ENCODE data around the gene MEGF11. TPM values are rescaled to one million over a fixed set of nuclear protein-coding genes. Genes with fewer than 3 reads are reported as not detected.

Gene MEGF11
- total and polyA plus RNA-seq, 8 donors: 0.05 to 0.92 (median 0.14) TPM; not detected in 4

DNA sequence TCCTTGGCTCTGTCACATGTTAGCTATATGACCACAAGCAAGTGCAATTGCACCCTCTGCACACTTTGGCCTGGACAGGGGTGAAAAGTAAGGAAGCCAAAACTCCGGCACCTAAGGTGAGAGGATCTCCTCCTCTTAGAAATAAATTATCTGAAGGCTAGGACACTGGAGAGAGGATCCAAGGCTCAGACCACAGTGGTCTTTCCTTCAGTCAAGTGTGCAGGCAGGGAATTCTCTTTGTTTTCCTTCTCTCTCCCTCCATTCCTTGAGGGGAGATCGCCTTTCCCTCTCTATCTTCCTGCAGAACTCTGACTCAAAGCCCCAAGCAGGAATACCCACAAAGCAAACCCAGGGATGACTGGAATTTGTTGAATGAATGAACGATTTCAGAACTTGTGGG is 3.1 kb upstream of the MEGF11 start:
- H3K27ac ChIP-seq: no peak overlapping the region
- TF ChIP-seq CTCF (IDR thresholded peaks at IDR 0.05) (no peak), EP300 (IDR thresholded peaks at IDR 0.05) (no peak), POLR2A (IDR thresholded peaks at IDR 0.05) (no peak), POLR2AphosphoS5 (IDR thresholded peaks at IDR 0.05) (no peak)
- H3K36me3 ChIP-seq: no peaks in the 10 kb centered on the region
- H3K4me3 ChIP-seq: no peak overlapping the region
- DNase-seq: no peak
- H3K27me3 ChIP-seq: peaks cover 3 to 76% (median 44%) of the 10 kb centered on the region in 3 donors
- WGBS, 5 donors: 74 to 85% (median 82%) methylated on average over 3 of the region's 3 CpGs
- intact Hi-C loops (cut with DNase I; ENCODE audit: low total_unique reads): no loop called here
- no peaks in the 10 kb centered on the region for H3K9me3 ChIP-seq
- H3K4me1 ChIP-seq: peaks cover 25 to 38% (median 35%) of the 10 kb centered on the region in 4 donors

- peaks cover 6 to 92% (median 53%) of the 10 kb centered on the region in 3 donors for H3K27me3 ChIP-seq
- WGBS, 5 donors: 35 to 49% (median 43%) methylated on average over 19 of the region's 19 CpGs
Measured at GRCh38 chr15:66254951-66255676, 1.6 kb upstream of the MEGF11 start.

DNA sequence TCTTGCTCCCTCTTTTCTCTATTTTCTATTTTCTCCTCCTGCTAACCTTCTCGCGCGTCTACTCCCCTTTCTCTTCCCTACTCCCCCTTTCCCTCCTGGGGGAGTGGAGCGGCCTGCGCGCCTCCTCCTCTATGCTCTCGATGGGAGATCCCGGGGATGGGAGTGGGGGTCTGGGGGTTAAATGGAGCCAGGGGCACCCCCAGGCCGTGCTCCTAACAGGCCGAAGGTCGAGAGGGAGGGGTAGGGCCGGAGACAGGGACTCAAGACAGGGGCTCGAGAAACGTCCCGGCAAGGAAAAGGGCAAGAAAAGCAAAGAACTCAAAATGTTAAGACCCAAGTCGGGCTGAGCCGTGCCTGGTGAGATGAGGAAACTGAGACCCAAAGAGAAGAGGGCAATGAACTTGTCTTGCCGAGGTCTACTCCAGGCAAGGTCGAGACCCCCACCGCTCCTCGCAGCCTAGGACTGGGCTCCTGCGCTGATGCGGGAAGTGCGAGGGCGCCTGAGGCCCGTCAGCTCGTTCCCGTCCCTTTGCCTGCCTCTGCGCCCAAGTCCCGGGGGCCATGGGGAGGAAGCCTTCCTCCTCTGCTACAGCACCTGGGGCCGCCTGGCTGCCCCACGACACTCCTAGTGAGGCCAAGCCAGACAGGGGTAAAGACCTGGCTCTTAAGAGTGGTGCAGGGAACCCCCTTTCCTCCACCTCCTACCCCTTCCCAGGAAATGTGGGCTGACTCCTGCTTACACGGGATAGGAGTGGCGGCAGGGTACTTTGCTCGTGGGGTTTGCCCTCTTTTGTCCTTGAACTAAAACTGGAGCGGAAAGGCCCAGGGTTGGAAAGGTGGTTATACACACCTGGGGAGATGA is 770 bp upstream of the MEGF11 start:
- intact Hi-C loops (cut with DNase I; ENCODE audit: low total_unique reads): no loop called here
- H3K4me1 ChIP-seq: peaks cover 26 to 35% (median 32%) of the 10 kb centered on the region in 4 donors
- H3K9me3 ChIP-seq: no peaks in the 10 kb centered on the region
- peaks cover 6 to 88% (median 53%) of the 10 kb centered on the region in 3 donors for H3K27me3 ChIP-seq
- peak overlapping the region; percentile 51 to 79 (median 56) for H3K4me3 ChIP-seq
- WGBS, 5 donors: 14 to 22% (median 15%) methylated on average over 26 to 36 of the region's 36 CpGs
- peak in 1 of 2 donors; percentile 21 for DNase-seq
- TF ChIP-seq EP300 (IDR thresholded peaks at IDR 0.05) (no peak), POLR2AphosphoS5 (IDR thresholded peaks at IDR 0.05) (no peak), POLR2A (IDR thresholded peaks at IDR 0.05) (no peak)
- H3K36me3 ChIP-seq: no peaks in the 10 kb centered on the region
- H3K27ac ChIP-seq: no peak overlapping the region

More at GRCh38 chr15:66254951-66255676, 1.6 kb upstream of the MEGF11 start:
- TF ChIP-seq POLR2A (IDR thresholded peaks at IDR 0.05) (no peak), POLR2AphosphoS5 (IDR thresholded peaks at IDR 0.05) (no peak), CTCF (IDR thresholded peaks at IDR 0.05) (no peak), EP300 (IDR thresholded peaks at IDR 0.05) (no peak)
- no peak overlapping the region for H3K4me3 ChIP-seq
- no peaks in the 10 kb centered on the region for H3K9me3 ChIP-seq
- no peak for DNase-seq
- H3K27ac ChIP-seq: no peak overlapping the region
- intact Hi-C loops (cut with DNase I; ENCODE audit: low total_unique reads): no loop called here
- H3K4me1 ChIP-seq: peaks cover 26 to 35% (median 32%) of the 10 kb centered on the region in 4 donors
- no peaks in the 10 kb centered on the region for H3K36me3 ChIP-seq

- H3K27ac ChIP-seq: no peak overlapping the region
- H3K9me3 ChIP-seq: no peaks in the 10 kb centered on the region
- DNase-seq: peak in 1 of 2 donors; percentile 43
- peaks cover 26 to 35% (median 32%) of the 10 kb centered on the region in 4 donors for H3K4me1 ChIP-seq
- peaks cover 6 to 79% (median 53%) of the 10 kb centered on the region in 3 donors for H3K27me3 ChIP-seq
- intact Hi-C loops (cut with DNase I; ENCODE audit: low total_unique reads): no loop called here
- no peaks in the 10 kb centered on the region for H3K36me3 ChIP-seq
- TF ChIP-seq EP300 (IDR thresholded peaks at IDR 0.05) (no peak), CTCF (IDR thresholded peaks at IDR 0.05) (no peak), POLR2AphosphoS5 (IDR thresholded peaks at IDR 0.05) (no peak), POLR2A (IDR thresholded peaks at IDR 0.05) (no peak)
- H3K4me3 ChIP-seq: peak overlapping the region; percentile 51 to 79 (median 56)
- 0 to 1% (median 1%) methylated on average over 17 to 64 of the region's 64 CpGs for WGBS, 5 donors
Measured at GRCh38 chr15:66252685-66253417, 699 bp downstream of the MEGF11 start.
